HG03521 (cell line): ENCODE measurements around the gene HSD17B14.
"Not testable (repeated sequence)": the region's sequence is repeated elsewhere in the genome, so short reads cannot be mapped to it uniquely, and the experiment has no call there.

Experiments used
- ATAC-seq: cut with Tn5 transposase; IDR thresholded peaks from one replicate; pipeline ENCODE4 v1.9.1; 2021; ENCODE audit warnings: mild to moderate bottlenecking, moderate library complexity; ENCODE audit not compliant: unreplicated experiment

The HSD17B14 gene

GRCh38 chr19:48867746-48868113 is 31.4 kb upstream of the HSD17B14 start:
- ATAC-seq: no peak

- ATAC-seq: no peak
Observed at GRCh38 chr19:48867123-48867745, 30.9 kb upstream of the HSD17B14 start.

- no peak for ATAC-seq
Observed at GRCh38 chr19:48866692-48867091, 30.4 kb upstream of the HSD17B14 start.

- ATAC-seq: no peak
Observed at GRCh38 chr19:48862827-48863226, 26.5 kb upstream of the HSD17B14 start.

- ATAC-seq: no peak
Observed at GRCh38 chr19:48861313-48861712, 25.0 kb upstream of the HSD17B14 start.

- ATAC-seq: no peak
Observed at GRCh38 chr19:48859711-48860572, 23.7 kb upstream of the HSD17B14 start.

GRCh38 chr19:48858984-48859710 is 22.9 kb upstream of the HSD17B14 start:
- ATAC-seq: no peak

- ATAC-seq: no peak
Observed at GRCh38 chr19:48856921-48857320, 20.6 kb upstream of the HSD17B14 start.

GRCh38 chr19:48854103-48854502 is 17.8 kb upstream of the HSD17B14 start:
- no peak for ATAC-seq

- no peak for ATAC-seq
Observed at GRCh38 chr19:48853483-48853882, 17.2 kb upstream of the HSD17B14 start.

- ATAC-seq: no peak
Observed at GRCh38 chr19:48852292-48852691, 16.0 kb upstream of the HSD17B14 start.

GRCh38 chr19:48846659-48847058 is 10.4 kb upstream of the HSD17B14 start:
- ATAC-seq: not testable (repeated sequence)

- ATAC-seq: no peak
Observed at GRCh38 chr19:48845384-48845783, 9.1 kb upstream of the HSD17B14 start.

- ATAC-seq: no peak
Observed at GRCh38 chr19:48844472-48844871, 8.2 kb upstream of the HSD17B14 start.

GRCh38 chr19:48842789-48843162 is 6.5 kb upstream of the HSD17B14 start:
- no peak for ATAC-seq

- ATAC-seq: no peak
Observed at GRCh38 chr19:48841571-48841970, 5.3 kb upstream of the HSD17B14 start.

- ATAC-seq: no peak
Observed at GRCh38 chr19:48841047-48841446, 4.8 kb upstream of the HSD17B14 start.

- no peak for ATAC-seq
Observed at GRCh38 chr19:48837687-48838086, 1.4 kb upstream of the HSD17B14 start.

- ATAC-seq: peak; percentile 64
Observed at GRCh38 chr19:48837051-48837524, 797 bp upstream of the HSD17B14 start.

- ATAC-seq: peak; percentile 57
Observed at GRCh38 chr19:48835734-48836088, 580 bp downstream of the HSD17B14 start.

- no peak for ATAC-seq
Observed at GRCh38 chr19:48833977-48834376, 2.3 kb downstream of the HSD17B14 start.

GRCh38 chr19:48833049-48833448 is 3.2 kb downstream of the HSD17B14 start:
- ATAC-seq: no peak
